Upper lobe of right lung (tissue), 1 donor: ENCODE measurements around the gene ZBBX. TPM values are rescaled to one million over a fixed set of nuclear protein-coding genes. Genes with fewer than 3 reads are reported as not detected.

Experiments
- ATAC-seq: fragments of 200-7000 bp; cut with Tn5 transposase; one replicate; pipeline ENCODE4 v1.9.1; 2020; ENCODE audit warnings: mild to moderate bottlenecking, moderate library complexity
- DNase-seq: peaks from one replicate; pipeline ENCODE4 v3.0.0-alpha.2; 2020
- H3K27ac ChIP-seq: fragments of 200-600 bp; one replicate; pipeline ENCODE4 v1.8.0; 2022
- H3K27me3 ChIP-seq: fragments of 200-600 bp; one replicate; pipeline ENCODE4 v1.8.0; 2022; ENCODE audit warnings: mild to moderate bottlenecking
- H3K36me3 ChIP-seq: fragments of 200-600 bp; one replicate; pipeline ENCODE4 v1.8.0; 2022
- H3K4me1 ChIP-seq: fragments of 200-600 bp; one replicate; pipeline ENCODE4 v1.8.0; 2022
- H3K4me3 ChIP-seq: fragments of 200-600 bp; one replicate; pipeline ENCODE4 v1.8.0; 2022; ENCODE audit warnings: mild to moderate bottlenecking
- H3K9me3 ChIP-seq: fragments of 200-600 bp; one replicate; pipeline ENCODE4 v1.8.0; 2022
- CTCF ChIP-seq: fragments of 200-600 bp; IDR thresholded peaks from one replicate; pipeline ENCODE4 v1.8.0; 2022; ENCODE audit warnings: antibody characterized with exemption
- intact Hi-C: fragments of 100-400 bp; cut with DNase I; formaldehyde crosslinking; loops from one replicate; pipeline ENCODE4 v1.11.0; 2022
- total RNA-seq: library from RNA; stranded (reverse); fragmentation: NEBNext Ultra II Directional; extraction: Animal tissue kit (Norgen Biotek cat#: 25700); gene quantifications from one replicate; pipeline ENCODE4 v1.2.1, GENCODE V29; 2021
- donor health status: DM: no; HTN: yes; CAD: no; lungs with severe emphysema.

The ZBBX gene
- total RNA-seq, 1 donor from 2014 or later: not detected

DNA sequence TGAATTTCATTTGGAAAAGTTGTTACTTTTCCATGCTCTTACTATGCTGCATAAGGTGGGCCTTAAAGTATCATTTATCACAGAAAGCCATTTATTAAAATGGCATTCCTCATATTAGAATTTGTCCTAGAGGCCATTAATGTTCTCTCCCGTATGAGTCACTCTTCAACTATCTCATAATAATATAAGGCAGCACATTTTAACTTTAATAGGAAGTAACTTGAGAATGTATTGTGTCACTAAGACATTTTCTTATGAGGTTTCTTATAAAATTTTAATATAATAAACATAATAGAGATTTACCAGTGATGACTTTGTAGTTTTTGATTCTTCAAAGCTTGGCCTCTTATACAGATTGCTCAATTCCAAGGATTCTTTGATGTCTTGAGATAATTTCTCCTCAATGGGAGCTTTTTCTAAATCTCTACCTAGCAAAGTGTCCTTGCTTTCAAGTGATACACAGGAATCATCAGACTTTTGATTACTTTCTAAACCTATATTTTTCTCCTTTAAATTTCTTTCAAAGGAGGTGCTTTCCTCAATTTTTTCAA, 74.7 kb downstream of the ZBBX start:
- no peaks in the 10 kb centered on the region for H3K4me1 ChIP-seq
- intact Hi-C loops: no loop called here
- no peaks in the 10 kb centered on the region for H3K27me3 ChIP-seq
- H3K4me3 ChIP-seq: no peak overlapping the region
- H3K36me3 ChIP-seq: no peaks in the 10 kb centered on the region
- DNase-seq (no peak), ATAC-seq (no peak)
- no peaks in the 10 kb centered on the region for H3K9me3 ChIP-seq
- no peak overlapping the region for H3K27ac ChIP-seq
- TF ChIP-seq CTCF: no peak

GRCh38 chr3:167304077-167304476, 76.0 kb downstream of the ZBBX start:
- no peak overlapping the region for H3K27ac ChIP-seq
- DNase-seq (no peak), ATAC-seq (no peak)
- no peak for TF ChIP-seq CTCF
- no peak overlapping the region for H3K4me3 ChIP-seq
- no peaks in the 10 kb centered on the region for H3K9me3 ChIP-seq
- no peaks in the 10 kb centered on the region for H3K4me1 ChIP-seq
- no peaks in the 10 kb centered on the region for H3K36me3 ChIP-seq
- intact Hi-C loops: no loop called here
- H3K27me3 ChIP-seq: no peaks in the 10 kb centered on the region

GRCh38 chr3:167302678-167303077, 77.4 kb downstream of the ZBBX start:
- ATAC-seq (no peak), DNase-seq (no peak)
- H3K27ac ChIP-seq: no peak overlapping the region
- no peak overlapping the region for H3K4me3 ChIP-seq
- TF ChIP-seq CTCF: no peak
- no peaks in the 10 kb centered on the region for H3K4me1 ChIP-seq
- H3K27me3 ChIP-seq: no peaks in the 10 kb centered on the region
- no peaks in the 10 kb centered on the region for H3K9me3 ChIP-seq
- intact Hi-C loops: no loop called here
- H3K36me3 ChIP-seq: no peaks in the 10 kb centered on the region

- intact Hi-C loops: no loop called here
- Histone ChIP-seq H3K27me3 (no peaks in the 10 kb centered on the region), H3K27ac (no peak overlapping the region), H3K4me3 (no peak overlapping the region), H3K9me3 (no peaks in the 10 kb centered on the region), H3K36me3 (no peaks in the 10 kb centered on the region), H3K4me1 (no peaks in the 10 kb centered on the region)
- DNase-seq: no peak
- TF ChIP-seq CTCF: no peak
- ATAC-seq: no peak
Measured at GRCh38 chr3:167300207-167300606, 79.9 kb downstream of the ZBBX start.

DNA sequence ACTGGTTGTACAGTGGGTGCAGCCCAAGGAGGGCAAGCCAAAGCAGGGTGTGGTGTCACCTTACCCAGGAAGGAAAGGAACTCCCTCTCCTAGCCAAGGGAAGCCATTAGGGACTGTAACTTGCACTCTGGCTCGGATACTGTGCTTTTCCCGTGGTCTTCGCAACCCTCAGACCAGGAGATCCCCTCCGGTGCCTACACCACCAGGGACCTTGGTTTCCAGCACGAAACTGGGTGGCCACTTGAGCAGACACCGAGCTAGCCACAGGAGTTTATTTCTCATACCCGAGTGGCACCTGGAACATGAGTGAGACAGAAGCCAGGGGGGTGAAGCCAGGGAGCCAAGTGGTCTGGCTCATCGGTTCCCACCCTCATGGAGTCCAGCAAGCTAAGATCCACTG, 90.7 kb downstream of the ZBBX start:
- no peaks in the 10 kb centered on the region for H3K9me3 ChIP-seq
- TF ChIP-seq CTCF: no peak
- H3K27ac ChIP-seq: no peak overlapping the region
- intact Hi-C loops: no loop called here
- DNase-seq: no peak
- ATAC-seq: no peak
- no peaks in the 10 kb centered on the region for H3K27me3 ChIP-seq
- H3K4me3 ChIP-seq: no peak overlapping the region
- no peaks in the 10 kb centered on the region for H3K36me3 ChIP-seq
- H3K4me1 ChIP-seq: no peaks in the 10 kb centered on the region

GRCh38 chr3:167288737-167289136, 91.4 kb downstream of the ZBBX start:
- Histone ChIP-seq H3K36me3 (no peaks in the 10 kb centered on the region), H3K27me3 (no peaks in the 10 kb centered on the region), H3K27ac (no peak overlapping the region), H3K9me3 (no peaks in the 10 kb centered on the region), H3K4me1 (no peaks in the 10 kb centered on the region), H3K4me3 (no peak overlapping the region)
- DNase-seq (no peak), ATAC-seq (no peak)
- no peak for TF ChIP-seq CTCF
- intact Hi-C loops: no loop called here
